DOHH2 (cell line): ENCODE results near the gene RUNX1.

Experiments used
- CTCF ChIP-seq: fragments of 200-600 bp; sonication (generic); IDR thresholded peaks from one replicate; pipeline ENCODE4 v1.5.1; 2014; ENCODE audit warnings: antibody characterized with exemption, mild to moderate bottlenecking, low read depth, low read length; ENCODE audit not compliant: poor library complexity, severe bottlenecking
- EZH2phosphoT487 ChIP-seq: fragments of 200-600 bp; sonication (generic); IDR thresholded peaks from 2 replicates; pipeline ENCODE4 v1.6.1; 2017; ENCODE audit warnings: borderline replicate concordance, mild to moderate bottlenecking, antibody characterized with exemption, low read length, moderate library complexity, mixed read lengths

GRCh38 chr21:34912022-34912945, 136.8 kb downstream of the RUNX1 start:
- TF ChIP-seq CTCF (no peak), EZH2phosphoT487 (no peak)
